B cell (primary cell): ENCODE measurements around the gene ANAPC5. TPM values are rescaled to one million over a fixed set of nuclear protein-coding genes. Genes with fewer than 3 reads are reported as not detected.

Experiments
- ATAC-seq: fragments of 200-7000 bp; cut with Tn5 transposase; one replicate; pipeline ENCODE4 v1.10.0; 2021; ENCODE audit warnings: low read depth, mild to moderate bottlenecking, moderate number of reproducible peaks, moderate library complexity
- CTCF ChIA-PET: fragments of 350-600 bp; sonication (Branson Sonifier 250); formaldehyde crosslinking; loops from one replicate; lab custom pipeline; 2021; ENCODE audit warnings: antibody characterized with exemption, inconsistent platforms; lab: Charles Lee
- POLR2A ChIA-PET: fragments of 350-600 bp; sonication (Branson Sonifier 250); formaldehyde crosslinking; loops from one replicate; lab custom pipeline; 2021; ENCODE audit warnings: antibody characterized with exemption; lab: Charles Lee
- DNase-seq: peaks from one replicate; pipeline ENCODE4 v3.0.0; 2013
- H2AFZ ChIP-seq: 2 replicates; pipeline ENCODE4 v1.6.1; 2012; ENCODE audit warnings: mild to moderate bottlenecking, low read depth, low read length; ENCODE audit not compliant: insufficient read depth, poor library complexity, severe bottlenecking
- H3K27ac ChIP-seq, 2 donors: 1 replicate in 1 of 2; 2 replicates in 1 of 2; pipeline ENCODE4 v1.5.1; 2012 to 2013; ENCODE audit warnings: low read length in 2 of 2, mild to moderate bottlenecking in 2 of 2, moderate library complexity in 1 of 2
- H3K27me3 ChIP-seq, 4 experiments: fragments of 200-600 bp in 1 of 4; sonication (generic) in 1 of 4; replicated peaks in 1 of 4; 1 replicate in 2 of 4; 2 replicates in 2 of 4; pipeline versions ENCODE4 v1.6.1 to v1.7.0; 2013 to 2016; ENCODE audit warnings: low read length in 3 of 4, mild to moderate bottlenecking in 2 of 4, mixed read lengths in 1 of 4, moderate library complexity in 1 of 4; ENCODE audit not compliant: insufficient read depth in 4 of 4, control insufficient read depth in 3 of 4; ENCODE audit errors: control extremely low read depth in 1 of 4
- H3K36me3 ChIP-seq, 2 experiments: replicated peaks in 1 of 2; 1 replicate in 1 of 2; 2 replicates in 1 of 2; pipeline versions ENCODE4 v1.6.1 to v1.7.1; 2013; ENCODE audit warnings: low read length in 1 of 2; ENCODE audit not compliant: insufficient read depth in 2 of 2, control insufficient read depth in 1 of 2; ENCODE audit errors: control extremely low read depth in 1 of 2, extremely low read depth in 1 of 2
- H3K4me1 ChIP-seq, 2 donors: fragments of 200-600 bp in 1 of 2; sonication (generic) in 1 of 2; 1 replicate in 1 of 2; 2 replicates in 1 of 2; pipeline versions ENCODE4 v1.5.1 to v1.6.1; 2013 to 2017; ENCODE audit warnings: low read length in 2 of 2; ENCODE audit not compliant: control insufficient read depth in 2 of 2, insufficient read depth in 2 of 2
- H3K4me2 ChIP-seq: replicated peaks from 2 replicates; pipeline ENCODE3; 2012; ENCODE audit warnings: mild to moderate bottlenecking, low read depth, low read length; ENCODE audit not compliant: poor library complexity, severe bottlenecking
- H3K4me3 ChIP-seq, 5 experiments: fragments of 200-600 bp in 1 of 5; sonication (generic) in 1 of 5; 1 replicate in 3 of 5; 2 replicates in 2 of 5; pipeline versions ENCODE4 v1.5.1 to v1.7.0; 2011 to 2016; ENCODE audit warnings: low read length in 4 of 5, mild to moderate bottlenecking in 4 of 5, low read depth in 2 of 5, control low read depth in 1 of 5, moderate library complexity in 1 of 5; ENCODE audit not compliant: insufficient read depth in 1 of 5; ENCODE audit errors: control extremely low read depth in 1 of 5, extremely low read depth in 1 of 5
- H3K79me2 ChIP-seq: fragments of 200-600 bp; sonication (generic); one replicate; pipeline ENCODE4 v1.6.0; 2016; ENCODE audit warnings: low read length; ENCODE audit not compliant: control insufficient read depth, insufficient read depth
- H3K9ac ChIP-seq: fragments of 200-600 bp; sonication (generic); 2 replicates; pipeline ENCODE4 v1.6.1; 2017; ENCODE audit warnings: mild to moderate bottlenecking, low read length, moderate library complexity
- H3K9me3 ChIP-seq, 3 donors: one replicate each; pipeline versions ENCODE4 v1.6.1 to v1.7.1; 2013; ENCODE audit warnings: low read length in 2 of 3; ENCODE audit not compliant: control insufficient read depth in 2 of 3, insufficient read depth in 1 of 3; ENCODE audit errors: control extremely low read depth in 1 of 3
- H4K20me1 ChIP-seq: 2 replicates; pipeline ENCODE4 v1.6.0; 2012; ENCODE audit warnings: mild to moderate bottlenecking, low read length; ENCODE audit not compliant: insufficient read depth, control insufficient read depth, poor library complexity, severe bottlenecking
- H3K27ac Mint-ChIP-seq: one replicate; pipeline ENCODE4 v1.8.0; 2021; ENCODE audit warnings: mixed read lengths
- H3K27me3 Mint-ChIP-seq: one replicate; pipeline ENCODE4 v1.8.0; 2021; ENCODE audit warnings: mixed read lengths
- H3K4me1 Mint-ChIP-seq: one replicate; pipeline ENCODE4 v1.8.0; 2021; ENCODE audit warnings: mixed read lengths
- H3K4me3 Mint-ChIP-seq: one replicate; pipeline ENCODE4 v1.8.0; 2021; ENCODE audit warnings: mixed read lengths
- H3K9me3 Mint-ChIP-seq: one replicate; pipeline ENCODE4 v1.8.0; 2022; ENCODE audit warnings: mixed read lengths; ENCODE audit not compliant: insufficient read depth
- CTCF ChIP-seq: fragments of 200-600 bp; IDR thresholded peaks from one replicate; pipeline ENCODE4 v1.8.0; 2022; ENCODE audit warnings: antibody characterized with exemption, mild to moderate bottlenecking
- EZH2 ChIP-seq: IDR thresholded peaks from 2 replicates; pipeline ENCODE4 v1.6.1; 2012; ENCODE audit warnings: borderline replicate concordance, low read depth, mild to moderate bottlenecking, moderate library complexity, low read length; ENCODE audit not compliant: insufficient read depth, poor library complexity, severe bottlenecking
- WGBS: methylation state at CpG from one replicate; pipeline ENCODE4 v1.1.5; 2013; ENCODE audit warnings: missing lambda C conversion rate; ENCODE audit not compliant: insufficient coverage; 5-methylcytosine and 5-hydroxymethylcytosine counted together
- intact Hi-C: fragments of 100-400 bp; cut with micrococcal nuclease; formaldehyde crosslinking; loops from one replicate; pipeline ENCODE4 v1.10.0; 2022
- polyA plus RNA-seq: library from polyadenylated mRNA; depleted of rRNA; stranded (reverse); fragments of >200 nt; gene quantifications from 2 replicates; pipeline ENCODE4 v1.2.3, GENCODE V29; 2012
- total RNA-seq, 2 donors: library from RNA; stranded (reverse); fragments of 120-200 nt in 1 of 2; gene quantifications; 1 replicate in 1 of 2; 2 replicates in 1 of 2; pipeline versions ENCODE4 v1.2.3 to v1.2.4, GENCODE V29; 2013 to 2022

The ANAPC5 gene
- total and polyA plus RNA-seq, 2 donors (not counting 1 experiment from before 2014, with no cell fraction given), result 150 to 171 TPM

DNA sequence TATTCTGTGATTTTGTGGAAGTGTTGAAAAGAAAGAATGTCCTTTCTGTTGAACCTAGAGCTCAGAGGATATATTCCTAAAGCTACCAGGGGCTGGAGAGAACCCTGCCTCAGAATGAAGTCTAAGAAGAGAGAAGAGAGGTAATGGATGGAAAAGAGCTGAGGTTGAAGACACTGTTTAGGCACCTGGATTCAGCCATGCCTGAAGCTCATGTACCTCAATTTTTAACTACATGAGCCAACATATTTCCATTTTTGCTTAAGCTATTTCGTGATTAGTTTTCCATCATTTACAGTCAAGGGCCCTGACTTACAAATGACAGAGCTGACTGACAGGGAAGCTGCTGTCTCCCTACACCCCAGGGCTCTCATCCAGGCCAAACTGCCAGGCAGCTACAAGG, 66.4 kb downstream of the ANAPC5 start:
- H3K9me3 Mint-ChIP-seq, result no peaks in the 10 kb centered on the region
- CTCF ChIA-PET, result interaction anchor here (1.2 to 1.5 kb wide), 2 partner anchors 32 to 55 kb away, joined by 4 to 5 read pairs; no protein-coding TSS in a partner anchor
- WGBS, result 91% methylated on average over 1 of the region's 1 CpG

More for the DNA sequence above, 66.4 kb downstream of the ANAPC5 start:
- Histone ChIP-seq H3K27me3 (no peaks in the 10 kb centered on the region), H3K4me2 (no peak overlapping the region), H3K79me2 (peaks cover 43% of the 10 kb centered on the region), H3K4me1 (peaks cover 7 to 9% of the 10 kb centered on the region in 2 donors), H2AFZ (no peak overlapping the region), H3K27ac (no peak overlapping the region), H4K20me1 (no peaks in the 10 kb centered on the region), H3K36me3 (no peaks in the 10 kb centered on the region), H3K9ac (no peak overlapping the region), H3K4me3 (no peak overlapping the region), H3K9me3 (no peaks in the 10 kb centered on the region)
- Mint-ChIP-seq H3K27me3 (no peaks in the 10 kb centered on the region), H3K27ac (no peak overlapping the region), H3K4me1 (peaks cover 13% of the 10 kb centered on the region), H3K4me3 (no peak overlapping the region)
- ATAC-seq, result no peak
- POLR2A ChIA-PET, result no interaction called here
- DNase-seq, result no peak
- TF ChIP-seq EZH2, result no peak
- TF ChIP-seq CTCF, result no peak
- intact Hi-C loops, result no loop called here
